MM.1S (cell line): Measurements from ENCODE around the gene WRNIP1.

Experiments
- CTCF ChIP-seq: fragments of 300-600 bp; sonication (generic); IDR thresholded peaks from 2 replicates; pipeline ENCODE4 v1.5.1; 2016; ENCODE audit warnings: antibody characterized with exemption, low read length, mixed read lengths
- EZH2 ChIP-seq: fragments of 300-600 bp; sonication (generic); optimal IDR thresholded peaks from 2 replicates; pipeline ENCODE3; 2017; ENCODE audit warnings: low read depth, mild to moderate bottlenecking, antibody characterized with exemption, low read length, mixed read lengths
- EZH2phosphoT487 ChIP-seq: fragments of 300-600 bp; sonication (generic); IDR thresholded peaks from 2 replicates; pipeline ENCODE4 v1.6.1; 2018; ENCODE audit warnings: antibody characterized with exemption, low read length

DNA sequence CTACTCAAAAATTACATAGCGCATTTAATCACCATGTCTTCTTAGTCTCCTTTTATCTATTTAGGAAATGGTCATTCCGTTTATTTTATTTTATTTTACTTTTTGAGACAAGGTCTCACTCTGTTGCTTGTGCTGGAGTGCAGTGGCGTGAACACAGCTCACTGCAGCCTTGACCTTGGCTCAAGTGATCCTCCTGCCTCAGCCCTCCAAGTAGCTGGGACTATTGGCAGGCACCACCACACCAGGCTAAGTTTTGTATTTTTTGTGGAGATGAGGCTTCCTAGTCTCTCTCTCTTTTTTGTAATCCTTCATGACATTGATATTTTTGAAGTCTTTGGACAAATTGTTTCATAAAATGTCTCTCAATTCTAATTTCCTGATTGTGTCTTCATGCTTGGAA is 9.7 kb upstream of the WRNIP1 start:
- no peak for TF ChIP-seq CTCF
- no peak for TF ChIP-seq EZH2
- no peak for TF ChIP-seq EZH2phosphoT487
